B cell (primary cell): Measurements from ENCODE around the gene ISG15. TPM values are rescaled to one million over a fixed set of nuclear protein-coding genes. Genes with fewer than 3 reads are reported as not detected.
"Not testable (repeated sequence)": the region's sequence is repeated elsewhere in the genome, so short reads cannot be mapped to it uniquely, and the experiment has no call there.

Source experiments
- ATAC-seq: fragments of 200-7000 bp; cut with Tn5 transposase; one replicate; pipeline ENCODE4 v1.10.0; 2021; ENCODE audit warnings: low read depth, mild to moderate bottlenecking, moderate number of reproducible peaks, moderate library complexity
- CTCF ChIA-PET: fragments of 350-600 bp; sonication (Branson Sonifier 250); formaldehyde crosslinking; loops from one replicate; lab custom pipeline; 2021; ENCODE audit warnings: antibody characterized with exemption, inconsistent platforms; lab: Charles Lee
- POLR2A ChIA-PET: fragments of 350-600 bp; sonication (Branson Sonifier 250); formaldehyde crosslinking; loops from one replicate; lab custom pipeline; 2021; ENCODE audit warnings: antibody characterized with exemption; lab: Charles Lee
- DNase-seq: peaks from one replicate; pipeline ENCODE4 v3.0.0; 2013
- H2AFZ ChIP-seq: 2 replicates; pipeline ENCODE4 v1.6.1; 2012; ENCODE audit warnings: mild to moderate bottlenecking, low read depth, low read length; ENCODE audit not compliant: insufficient read depth, poor library complexity, severe bottlenecking
- H3K27ac ChIP-seq, 2 donors: 1 replicate in 1 of 2; 2 replicates in 1 of 2; pipeline ENCODE4 v1.5.1; 2012 to 2013; ENCODE audit warnings: low read length in 2 of 2, mild to moderate bottlenecking in 2 of 2, moderate library complexity in 1 of 2
- H3K27me3 ChIP-seq, 4 experiments: fragments of 200-600 bp in 1 of 4; sonication (generic) in 1 of 4; replicated peaks in 1 of 4; 1 replicate in 2 of 4; 2 replicates in 2 of 4; pipeline versions ENCODE4 v1.6.1 to v1.7.0; 2013 to 2016; ENCODE audit warnings: low read length in 3 of 4, mild to moderate bottlenecking in 2 of 4, mixed read lengths in 1 of 4, moderate library complexity in 1 of 4; ENCODE audit not compliant: insufficient read depth in 4 of 4, control insufficient read depth in 3 of 4; ENCODE audit errors: control extremely low read depth in 1 of 4
- H3K36me3 ChIP-seq, 2 experiments: replicated peaks in 1 of 2; 1 replicate in 1 of 2; 2 replicates in 1 of 2; pipeline versions ENCODE4 v1.6.1 to v1.7.1; 2013; ENCODE audit warnings: low read length in 1 of 2; ENCODE audit not compliant: insufficient read depth in 2 of 2, control insufficient read depth in 1 of 2; ENCODE audit errors: control extremely low read depth in 1 of 2, extremely low read depth in 1 of 2
- H3K4me1 ChIP-seq, 2 donors: fragments of 200-600 bp in 1 of 2; sonication (generic) in 1 of 2; 1 replicate in 1 of 2; 2 replicates in 1 of 2; pipeline versions ENCODE4 v1.5.1 to v1.6.1; 2013 to 2017; ENCODE audit warnings: low read length in 2 of 2; ENCODE audit not compliant: control insufficient read depth in 2 of 2, insufficient read depth in 2 of 2
- H3K4me2 ChIP-seq: replicated peaks from 2 replicates; pipeline ENCODE3; 2012; ENCODE audit warnings: mild to moderate bottlenecking, low read depth, low read length; ENCODE audit not compliant: poor library complexity, severe bottlenecking
- H3K4me3 ChIP-seq, 5 experiments: fragments of 200-600 bp in 1 of 5; sonication (generic) in 1 of 5; 1 replicate in 3 of 5; 2 replicates in 2 of 5; pipeline versions ENCODE4 v1.5.1 to v1.7.0; 2011 to 2016; ENCODE audit warnings: low read length in 4 of 5, mild to moderate bottlenecking in 4 of 5, low read depth in 2 of 5, control low read depth in 1 of 5, moderate library complexity in 1 of 5; ENCODE audit not compliant: insufficient read depth in 1 of 5; ENCODE audit errors: control extremely low read depth in 1 of 5, extremely low read depth in 1 of 5
- H3K79me2 ChIP-seq: fragments of 200-600 bp; sonication (generic); one replicate; pipeline ENCODE4 v1.6.0; 2016; ENCODE audit warnings: low read length; ENCODE audit not compliant: control insufficient read depth, insufficient read depth
- H3K9ac ChIP-seq: fragments of 200-600 bp; sonication (generic); 2 replicates; pipeline ENCODE4 v1.6.1; 2017; ENCODE audit warnings: mild to moderate bottlenecking, low read length, moderate library complexity
- H3K9me3 ChIP-seq, 3 donors: one replicate each; pipeline versions ENCODE4 v1.6.1 to v1.7.1; 2013; ENCODE audit warnings: low read length in 2 of 3; ENCODE audit not compliant: control insufficient read depth in 2 of 3, insufficient read depth in 1 of 3; ENCODE audit errors: control extremely low read depth in 1 of 3
- H4K20me1 ChIP-seq: 2 replicates; pipeline ENCODE4 v1.6.0; 2012; ENCODE audit warnings: mild to moderate bottlenecking, low read length; ENCODE audit not compliant: insufficient read depth, control insufficient read depth, poor library complexity, severe bottlenecking
- H3K27ac Mint-ChIP-seq: one replicate; pipeline ENCODE4 v1.8.0; 2021; ENCODE audit warnings: mixed read lengths
- H3K27me3 Mint-ChIP-seq: one replicate; pipeline ENCODE4 v1.8.0; 2021; ENCODE audit warnings: mixed read lengths
- H3K4me1 Mint-ChIP-seq: one replicate; pipeline ENCODE4 v1.8.0; 2021; ENCODE audit warnings: mixed read lengths
- H3K4me3 Mint-ChIP-seq: one replicate; pipeline ENCODE4 v1.8.0; 2021; ENCODE audit warnings: mixed read lengths
- H3K9me3 Mint-ChIP-seq: one replicate; pipeline ENCODE4 v1.8.0; 2022; ENCODE audit warnings: mixed read lengths; ENCODE audit not compliant: insufficient read depth
- CTCF ChIP-seq: fragments of 200-600 bp; IDR thresholded peaks from one replicate; pipeline ENCODE4 v1.8.0; 2022; ENCODE audit warnings: antibody characterized with exemption, mild to moderate bottlenecking
- EZH2 ChIP-seq: IDR thresholded peaks from 2 replicates; pipeline ENCODE4 v1.6.1; 2012; ENCODE audit warnings: borderline replicate concordance, low read depth, mild to moderate bottlenecking, moderate library complexity, low read length; ENCODE audit not compliant: insufficient read depth, poor library complexity, severe bottlenecking
- WGBS: methylation state at CpG from one replicate; pipeline ENCODE4 v1.1.5; 2013; ENCODE audit warnings: missing lambda C conversion rate; ENCODE audit not compliant: insufficient coverage; 5-methylcytosine and 5-hydroxymethylcytosine counted together
- intact Hi-C: fragments of 100-400 bp; cut with micrococcal nuclease; formaldehyde crosslinking; loops from one replicate; pipeline ENCODE4 v1.10.0; 2022
- polyA plus RNA-seq: library from polyadenylated mRNA; depleted of rRNA; stranded (reverse); fragments of >200 nt; gene quantifications from 2 replicates; pipeline ENCODE4 v1.2.3, GENCODE V29; 2012
- total RNA-seq, 2 donors: library from RNA; stranded (reverse); fragments of 120-200 nt in 1 of 2; gene quantifications; 1 replicate in 1 of 2; 2 replicates in 1 of 2; pipeline versions ENCODE4 v1.2.3 to v1.2.4, GENCODE V29; 2013 to 2022

ISG15 gene
- total and polyA plus RNA-seq, 2 donors (not counting 1 experiment from before 2014, with no cell fraction given) = 28.3 to 91.4 TPM

- not testable (repeated sequence) for H4K20me1 ChIP-seq, H3K4me3 Mint-ChIP-seq, H3K27ac ChIP-seq, H3K27me3 Mint-ChIP-seq, H3K4me3 ChIP-seq, H3K27ac Mint-ChIP-seq, ATAC-seq, H3K36me3 ChIP-seq, H3K9ac ChIP-seq, DNase-seq, H3K9me3 Mint-ChIP-seq, H3K9me3 ChIP-seq, H3K79me2 ChIP-seq, H2AFZ ChIP-seq
- CTCF ChIA-PET = interaction anchor here (0.6 to 5.0 kb wide), 11 partner anchors 13 to 364 kb away, joined by 3 to 28 read pairs (median 9); partner anchors contain the start of gene PERM1
- Histone ChIP-seq H3K4me1 (peaks cover 28 to 29% of the 10 kb centered on the region in 2 donors), H3K27me3 (peaks cover 0 to 27% (median 4%) of the 10 kb centered on the region in 4 experiments), H3K4me2 (peak overlapping the region; percentile 22)
- POLR2A ChIA-PET = interaction anchor here (1.1 kb wide), 2 partner anchors 9 kb away, joined by 3 to 4 read pairs; no protein-coding TSS in a partner anchor
- intact Hi-C loops = loop anchor here (5.0 to 10.0 kb wide), 3 partner anchors 174 to 276 kb away; partner anchors contain the start of genes ACAP3, B3GALT6, PUSL1 and SDF4
- WGBS = 42% methylated on average over 5 of the region's 7 CpGs
- H3K4me1 Mint-ChIP-seq = peaks cover 17% of the 10 kb centered on the region
Measured at GRCh38 chr1:1030867-1031658, 17.8 kb downstream of the ISG15 start.

DNA sequence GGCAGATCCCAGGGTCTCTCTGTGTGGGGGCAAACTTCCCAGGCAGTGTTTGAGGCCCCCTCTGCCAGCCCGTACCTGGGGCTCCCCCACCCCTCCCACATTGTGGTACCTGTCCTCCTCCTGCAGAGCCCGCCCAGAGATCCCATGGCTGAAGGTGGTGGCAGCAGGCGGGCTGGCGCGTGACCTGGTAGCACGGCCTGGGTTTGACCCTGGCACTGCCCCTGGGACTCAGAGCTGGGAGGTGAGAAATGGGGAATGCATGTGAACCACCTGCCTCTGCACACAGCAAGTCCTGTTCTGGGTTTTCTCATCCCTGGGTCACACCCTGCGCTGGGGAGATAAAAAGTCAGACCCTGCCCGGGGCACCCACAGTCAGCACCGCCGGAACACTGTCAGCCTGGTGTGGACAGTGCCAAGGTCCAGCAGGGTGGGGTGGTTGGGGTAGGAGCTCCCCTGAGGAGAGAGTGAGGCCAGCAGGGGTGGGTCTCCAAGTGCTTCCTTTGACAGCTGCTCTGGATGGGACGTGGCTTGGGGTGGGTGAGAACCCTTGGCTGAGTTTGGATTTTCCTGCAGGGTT lies 18.4 kb downstream of the ISG15 start:
- Mint-ChIP-seq H3K27ac (peak overlapping the region; percentile 46), H3K9me3 (no peaks in the 10 kb centered on the region), H3K4me3 (peak overlapping the region; percentile 78), H3K4me1 (peaks cover 17% of the 10 kb centered on the region), H3K27me3 (peaks cover 7% of the 10 kb centered on the region)
- no peaks in the 10 kb centered on the region for H3K9me3 ChIP-seq
- H3K27me3 ChIP-seq = peaks cover 0 to 29% (median 5%) of the 10 kb centered on the region in 4 experiments
- peaks cover 0 to 2% of the 10 kb centered on the region in 2 experiments for H3K36me3 ChIP-seq
- ChIA-PET CTCF (interaction anchor here (0.6 to 5.0 kb wide), 23 partner anchors 10 to 749 kb away, joined by 3 to 28 read pairs (median 5); partner anchors contain the start of genes ISG15 and PERM1), POLR2A (interaction anchor here (0.9 to 1.1 kb wide), 4 partner anchors 9 to 343 kb away, joined by 3 to 4 read pairs (median 4); partner anchors contain the start of genes AURKAIP1 and ISG15)
- no peak for ATAC-seq
- peak overlapping the region; percentile 88 for H3K4me2 ChIP-seq
- intact Hi-C loops = loop anchor here (2.0 to 10.0 kb wide), 5 partner anchors 85 to 276 kb away; partner anchors contain the start of genes ACAP3, B3GALT6, C1orf159 and PUSL1
- no peak for TF ChIP-seq CTCF
- TF ChIP-seq EZH2 = no peak
- DNase-seq = no peak
- H3K4me1 ChIP-seq = peaks cover 28 to 29% of the 10 kb centered on the region in 2 donors
- H3K27ac ChIP-seq = no peak overlapping the region
- no peak overlapping the region for H3K9ac ChIP-seq
- no peaks in the 10 kb centered on the region for H3K79me2 ChIP-seq
- no peak overlapping the region for H3K4me3 ChIP-seq
- H2AFZ ChIP-seq = no peak overlapping the region
- WGBS = 86% methylated on average over 11 of the region's 11 CpGs
- no peaks in the 10 kb centered on the region for H4K20me1 ChIP-seq
